ENCODE results near the gene PTPN6.

PTPN6 gene

GRCh38 chr12:6975297-6976032, 24.3 kb downstream of the PTPN6 start:
- DNase-seq: no peak

GRCh38 chr12:6977653-6978052, 26.5 kb downstream of the PTPN6 start:
- no peak for DNase-seq

GRCh38 chr12:6978188-6978587, 27.0 kb downstream of the PTPN6 start:
- no peak for DNase-seq

GRCh38 chr12:6978611-6979011, 27.5 kb downstream of the PTPN6 start:
- no peak for DNase-seq

- no peak for DNase-seq
Measured at GRCh38 chr12:6979021-6979420, 27.9 kb downstream of the PTPN6 start.

GRCh38 chr12:6979453-6979852, 28.3 kb downstream of the PTPN6 start:
- DNase-seq: no peak

- DNase-seq: no peak
Measured at GRCh38 chr12:6980075-6980474, 28.9 kb downstream of the PTPN6 start.

GRCh38 chr12:6980740-6981139, 29.6 kb downstream of the PTPN6 start:
- DNase-seq: no peak

GRCh38 chr12:6981152-6982052, 30.2 kb downstream of the PTPN6 start:
- DNase-seq: no peak

GRCh38 chr12:6982532-6982931, 31.4 kb downstream of the PTPN6 start:
- DNase-seq: no peak

- no peak for DNase-seq
Measured at GRCh38 chr12:6987956-6988553, 36.9 kb downstream of the PTPN6 start.

- DNase-seq: no peak
Measured at GRCh38 chr12:6996040-6996441, 44.9 kb downstream of the PTPN6 start.

- no peak for DNase-seq
Measured at GRCh38 chr12:6998715-6999451, 47.7 kb downstream of the PTPN6 start.

GRCh38 chr12:7001921-7002591, 50.9 kb downstream of the PTPN6 start:
- DNase-seq: no peak

GRCh38 chr12:7004287-7004803, 53.2 kb downstream of the PTPN6 start:
- DNase-seq: no peak

GRCh38 chr12:7004840-7005239, 53.7 kb downstream of the PTPN6 start:
- no peak for DNase-seq

- DNase-seq: no peak
Measured at GRCh38 chr12:7005311-7005710, 54.2 kb downstream of the PTPN6 start.

GRCh38 chr12:7006639-7007038, 55.5 kb downstream of the PTPN6 start:
- DNase-seq: no peak

- DNase-seq: no peak
Measured at GRCh38 chr12:7008864-7009263, 57.7 kb downstream of the PTPN6 start.

GRCh38 chr12:7009512-7009911, 58.4 kb downstream of the PTPN6 start:
- no peak for DNase-seq

Measured in GF-D8 (cell line).